ENCODE results near the gene DYRK2. TPM values are rescaled to one million over a fixed set of nuclear protein-coding genes. Genes with fewer than 3 reads are reported as not detected.
A peak's percentile ranks its signal among the peaks of the same experiment; 100 is the strongest.

The DYRK2 gene
- total and polyA plus RNA-seq, 2 donors = 11.8 to 17.9 TPM

- no peaks in the 10 kb centered on the region for H3K9me3 ChIP-seq (ENCODE audit: control insufficient read depth in 2 of 2, insufficient read depth in 1 of 2, low read length in 1 of 2)
- DNase-seq (ENCODE audit: low read depth in 6 of 9, low spot score in 9 of 9) = no peak
- no peaks in the 10 kb centered on the region for H3K27me3 ChIP-seq (ENCODE audit: control insufficient read depth in 2 of 2, insufficient read depth in 1 of 2, low read length in 1 of 2)
- peaks cover 25 to 31% of the 10 kb centered on the region in 2 donors for H3K4me1 ChIP-seq (ENCODE audit: control insufficient read depth in 2 of 2, insufficient read depth in 2 of 2, low read length in 2 of 2)
- peak overlapping the region in 1 of 2 donors; percentile 11 for H3K27ac ChIP-seq (ENCODE audit: low read depth in 1 of 2, low read length in 1 of 2)
- H3K4me3 ChIP-seq (ENCODE audit: low read length in 2 of 2) = no peak overlapping the region
- H3K36me3 ChIP-seq (ENCODE audit: control insufficient read depth in 2 of 2, insufficient read depth in 2 of 2, low read length in 1 of 2) = no peaks in the 10 kb centered on the region
These were observed 14.2 kb upstream of the DYRK2 start for GRCh38 chr12:67634303-67634761.

- Histone ChIP-seq H3K9me3 (ENCODE audit: control insufficient read depth in 2 of 2, insufficient read depth in 1 of 2, low read length in 1 of 2) (no peaks in the 10 kb centered on the region), H3K4me3 (ENCODE audit: low read length in 2 of 2) (no peak overlapping the region), H3K27ac (ENCODE audit: low read depth in 1 of 2, low read length in 1 of 2) (no peak overlapping the region), H3K36me3 (ENCODE audit: control insufficient read depth in 2 of 2, insufficient read depth in 2 of 2, low read length in 1 of 2) (no peaks in the 10 kb centered on the region), H3K27me3 (ENCODE audit: control insufficient read depth in 2 of 2, insufficient read depth in 1 of 2, low read length in 1 of 2) (no peaks in the 10 kb centered on the region), H3K4me1 (ENCODE audit: control insufficient read depth in 2 of 2, insufficient read depth in 2 of 2, low read length in 2 of 2) (peaks cover 8 to 14% of the 10 kb centered on the region in 2 donors)
- WGBS = 97% methylated on average over 3 of the region's 3 CpGs
- DNase-seq (ENCODE audit: low read depth in 6 of 9, low spot score in 9 of 9) = no peak
These were observed 10.8 kb upstream of the DYRK2 start for GRCh38 chr12:67637718-67638117.

- 100% methylated on average over 1 of the region's 1 CpG for WGBS
- Histone ChIP-seq H3K9me3 (ENCODE audit: control insufficient read depth in 2 of 2, insufficient read depth in 1 of 2, low read length in 1 of 2) (no peaks in the 10 kb centered on the region), H3K27ac (ENCODE audit: low read depth in 1 of 2, low read length in 1 of 2) (no peak overlapping the region), H3K4me1 (ENCODE audit: control insufficient read depth in 2 of 2, insufficient read depth in 2 of 2, low read length in 2 of 2) (peaks cover 6 to 12% of the 10 kb centered on the region in 2 donors), H3K4me3 (ENCODE audit: low read length in 2 of 2) (no peak overlapping the region), H3K27me3 (ENCODE audit: control insufficient read depth in 2 of 2, insufficient read depth in 1 of 2, low read length in 1 of 2) (no peaks in the 10 kb centered on the region), H3K36me3 (ENCODE audit: control insufficient read depth in 2 of 2, insufficient read depth in 2 of 2, low read length in 1 of 2) (no peaks in the 10 kb centered on the region)
- DNase-seq (ENCODE audit: low read depth in 6 of 9, low spot score in 9 of 9) = no peak
These were observed 9.9 kb upstream of the DYRK2 start for GRCh38 chr12:67638694-67639093.

- 93% methylated on average over 2 of the region's 2 CpGs for WGBS
- Histone ChIP-seq H3K27me3 (ENCODE audit: control insufficient read depth in 2 of 2, insufficient read depth in 1 of 2, low read length in 1 of 2) (no peaks in the 10 kb centered on the region), H3K4me3 (ENCODE audit: low read length in 2 of 2) (no peak overlapping the region), H3K27ac (ENCODE audit: low read depth in 1 of 2, low read length in 1 of 2) (no peak overlapping the region), H3K36me3 (ENCODE audit: control insufficient read depth in 2 of 2, insufficient read depth in 2 of 2, low read length in 1 of 2) (no peaks in the 10 kb centered on the region), H3K9me3 (ENCODE audit: control insufficient read depth in 2 of 2, insufficient read depth in 1 of 2, low read length in 1 of 2) (no peaks in the 10 kb centered on the region), H3K4me1 (ENCODE audit: control insufficient read depth in 2 of 2, insufficient read depth in 2 of 2, low read length in 2 of 2) (peaks cover 0 to 4% of the 10 kb centered on the region in 2 donors)
- DNase-seq (ENCODE audit: low read depth in 6 of 9, low spot score in 9 of 9) = no peak
These were observed 7.7 kb upstream of the DYRK2 start for GRCh38 chr12:67640863-67641262.

GRCh38 chr12:67645126-67645525 lies 3.4 kb upstream of the DYRK2 start:
- 96% methylated on average over 7 of the region's 7 CpGs for WGBS
- no peaks in the 10 kb centered on the region for H3K9me3 ChIP-seq (ENCODE audit: control insufficient read depth in 2 of 2, insufficient read depth in 1 of 2, low read length in 1 of 2)
- H3K36me3 ChIP-seq (ENCODE audit: control insufficient read depth in 2 of 2, insufficient read depth in 2 of 2, low read length in 1 of 2) = no peaks in the 10 kb centered on the region
- no peak for DNase-seq (ENCODE audit: low read depth in 6 of 9, low spot score in 9 of 9)
- peaks cover 0 to 16% of the 10 kb centered on the region in 2 donors for H3K4me1 ChIP-seq (ENCODE audit: control insufficient read depth in 2 of 2, insufficient read depth in 2 of 2, low read length in 2 of 2)
- no peak overlapping the region for H3K27ac ChIP-seq (ENCODE audit: low read depth in 1 of 2, low read length in 1 of 2)
- peaks cover 0 to 3% of the 10 kb centered on the region in 2 donors for H3K27me3 ChIP-seq (ENCODE audit: control insufficient read depth in 2 of 2, insufficient read depth in 1 of 2, low read length in 1 of 2)
- H3K4me3 ChIP-seq (ENCODE audit: low read length in 2 of 2) = no peak overlapping the region

GRCh38 chr12:67645601-67646000 lies 2.9 kb upstream of the DYRK2 start:
- H3K4me3 ChIP-seq (ENCODE audit: low read length in 2 of 2) = no peak overlapping the region
- DNase-seq (ENCODE audit: low read depth in 6 of 9, low spot score in 9 of 9) = no peak
- peaks cover 2 to 21% of the 10 kb centered on the region in 2 donors for H3K4me1 ChIP-seq (ENCODE audit: control insufficient read depth in 2 of 2, insufficient read depth in 2 of 2, low read length in 2 of 2)
- no peaks in the 10 kb centered on the region for H3K36me3 ChIP-seq (ENCODE audit: control insufficient read depth in 2 of 2, insufficient read depth in 2 of 2, low read length in 1 of 2)
- H3K27me3 ChIP-seq (ENCODE audit: control insufficient read depth in 2 of 2, insufficient read depth in 1 of 2, low read length in 1 of 2) = peaks cover 0 to 3% of the 10 kb centered on the region in 2 donors
- H3K27ac ChIP-seq (ENCODE audit: low read depth in 1 of 2, low read length in 1 of 2) = no peak overlapping the region
- H3K9me3 ChIP-seq (ENCODE audit: control insufficient read depth in 2 of 2, insufficient read depth in 1 of 2, low read length in 1 of 2) = no peaks in the 10 kb centered on the region

- WGBS = 99% methylated on average over 4 of the region's 4 CpGs
- no peak for DNase-seq (ENCODE audit: low read depth in 6 of 9, low spot score in 9 of 9)
- H3K9me3 ChIP-seq (ENCODE audit: control insufficient read depth in 2 of 2, insufficient read depth in 1 of 2, low read length in 1 of 2) = no peaks in the 10 kb centered on the region
- H3K4me1 ChIP-seq (ENCODE audit: control insufficient read depth in 2 of 2, insufficient read depth in 2 of 2, low read length in 2 of 2) = peaks cover 9 to 21% of the 10 kb centered on the region in 2 donors
- peaks cover 0 to 3% of the 10 kb centered on the region in 2 donors for H3K27me3 ChIP-seq (ENCODE audit: control insufficient read depth in 2 of 2, insufficient read depth in 1 of 2, low read length in 1 of 2)
- H3K4me3 ChIP-seq (ENCODE audit: low read length in 2 of 2) = no peak overlapping the region
- peaks cover 0 to 2% of the 10 kb centered on the region in 2 donors for H3K36me3 ChIP-seq (ENCODE audit: control insufficient read depth in 2 of 2, insufficient read depth in 2 of 2, low read length in 1 of 2)
- no peak overlapping the region for H3K27ac ChIP-seq (ENCODE audit: low read depth in 1 of 2, low read length in 1 of 2)
These were observed 1.8 kb upstream of the DYRK2 start for GRCh38 chr12:67646775-67647174.

- 75% methylated on average over 21 of the region's 21 CpGs for WGBS
- Histone ChIP-seq H3K27me3 (ENCODE audit: control insufficient read depth in 2 of 2, insufficient read depth in 1 of 2, low read length in 1 of 2) (peaks cover 0 to 3% of the 10 kb centered on the region in 2 donors), H3K9me3 (ENCODE audit: control insufficient read depth in 2 of 2, insufficient read depth in 1 of 2, low read length in 1 of 2) (no peaks in the 10 kb centered on the region), H3K36me3 (ENCODE audit: control insufficient read depth in 2 of 2, insufficient read depth in 2 of 2, low read length in 1 of 2) (peaks cover 0 to 3% of the 10 kb centered on the region in 2 donors), H3K27ac (ENCODE audit: low read depth in 1 of 2, low read length in 1 of 2) (peak overlapping the region; percentile 56 to 80), H3K4me3 (ENCODE audit: low read length in 2 of 2) (peak overlapping the region; percentile 75 to 98), H3K4me1 (ENCODE audit: control insufficient read depth in 2 of 2, insufficient read depth in 2 of 2, low read length in 2 of 2) (peaks cover 9 to 21% of the 10 kb centered on the region in 2 donors)
- DNase-seq (ENCODE audit: low read depth in 6 of 9, low spot score in 9 of 9) = peak in 1 of 9 donors; percentile 21
These were observed 1.3 kb upstream of the DYRK2 start for GRCh38 chr12:67647181-67647798.

GRCh38 chr12:67647799-67648520 lies 585 bp upstream of the DYRK2 start:
- WGBS = 3% methylated on average over 41 of the region's 41 CpGs
- peaks cover 9 to 23% of the 10 kb centered on the region in 2 donors for H3K4me1 ChIP-seq (ENCODE audit: control insufficient read depth in 2 of 2, insufficient read depth in 2 of 2, low read length in 2 of 2)

More at GRCh38 chr12:67647799-67648520, 585 bp upstream of the DYRK2 start:
- peaks cover 0 to 3% of the 10 kb centered on the region in 2 donors for H3K27me3 ChIP-seq (ENCODE audit: control insufficient read depth in 2 of 2, insufficient read depth in 1 of 2, low read length in 1 of 2)
- peak overlapping the region; percentile 80 to 95 for H3K27ac ChIP-seq (ENCODE audit: low read depth in 1 of 2, low read length in 1 of 2)
- H3K9me3 ChIP-seq (ENCODE audit: control insufficient read depth in 2 of 2, insufficient read depth in 1 of 2, low read length in 1 of 2) = no peaks in the 10 kb centered on the region
- H3K4me3 ChIP-seq (ENCODE audit: low read length in 2 of 2) = peak overlapping the region; percentile 75 to 98
- H3K36me3 ChIP-seq (ENCODE audit: control insufficient read depth in 2 of 2, insufficient read depth in 2 of 2, low read length in 1 of 2) = peaks cover 0 to 4% of the 10 kb centered on the region in 2 donors
- DNase-seq (ENCODE audit: low read depth in 6 of 9, low spot score in 9 of 9) = peak in 5 of 9 donors; percentile 30 to 72 (median 48)

Measured in thymus (tissue), 11 donors.